ENCODE data around the gene GULP1. TPM values are rescaled to one million over a fixed set of nuclear protein-coding genes. Genes with fewer than 3 reads are reported as not detected.

The GULP1 gene
- total and polyA plus RNA-seq, 10 of the 15 experiments (the other 5 are each of a cell fraction or from before 2014, with no cell fraction given): 0.02 to 1.3 (median 0.15) TPM; not detected in 5

DNA sequence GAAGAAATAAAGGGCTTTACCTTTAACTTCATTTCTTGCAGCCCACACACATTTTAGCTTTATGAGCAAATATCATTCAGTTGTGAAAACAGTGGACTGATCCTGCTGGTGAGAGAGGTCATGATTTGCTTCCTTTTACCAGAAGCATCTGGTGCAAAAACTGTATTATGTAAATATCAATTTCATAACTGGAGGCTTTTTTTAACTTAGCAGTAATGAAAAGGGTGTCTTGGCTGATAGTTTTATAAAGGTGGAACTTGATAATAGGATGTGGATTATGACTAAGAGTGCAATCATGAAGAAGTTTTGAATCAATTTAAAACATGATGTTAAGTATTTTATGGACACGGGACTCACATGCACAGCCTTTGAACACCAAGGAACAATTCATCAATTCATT, 304.4 kb downstream of the GULP1 start:
- Histone ChIP-seq H4K20me1 (ENCODE audit: control insufficient read depth, insufficient read depth) (no peaks in the 10 kb centered on the region), H3K79me2 (ENCODE audit: control insufficient read depth, insufficient read depth, low read length) (no peaks in the 10 kb centered on the region), H3K9ac (ENCODE audit: control insufficient read depth, insufficient read depth, low read length) (no peak overlapping the region), H2AFZ (ENCODE audit: control insufficient read depth, low read depth, low read length) (no peak overlapping the region), H3K9me3 (replicated peaks; ENCODE audit: control insufficient read depth, insufficient read depth, low read length) (no peaks in the 10 kb centered on the region), H3K4me1 (ENCODE audit: control insufficient read depth, insufficient read depth, low read length) (no peaks in the 10 kb centered on the region), H3K27me3 (replicated peaks in 1 of 2; ENCODE audit: control insufficient read depth in 2 of 2, insufficient read depth in 2 of 2, low read length in 1 of 2) (no peaks in the 10 kb centered on the region), H3K36me3 (ENCODE audit: control insufficient read depth in 2 of 2, insufficient read depth in 2 of 2, low read length in 1 of 2) (no peaks in the 10 kb centered on the region), H3K27ac (ENCODE audit: control insufficient read depth, insufficient read depth) (no peak overlapping the region), H3K4me2 (ENCODE audit: control insufficient read depth, insufficient read depth) (no peak overlapping the region), H3K4me3 (no peak overlapping the region)
- POLR2A ChIA-PET: no interaction called here
- DNase-seq (ENCODE audit: low read depth, low spot score) (no peak), FAIRE-seq (no peak), ATAC-seq (no peak)
- RAD21 ChIA-PET (ENCODE audit: unreplicated experiment): no interaction called here
- in situ Hi-C loops (cut with MboI) (no loop called here), intact Hi-C loops (cut with micrococcal nuclease; ENCODE audit: unreplicated experiment) (no loop called here)
- CTCF ChIA-PET: no interaction called here
- TF ChIP-seq NFYA (IDR thresholded peaks at IDR 0.05; ENCODE audit: borderline replicate concordance, low read depth, low read length): no peak
- BruUV-seq (replicated peaks): no TSS peak
- SMC1A ChIA-PET (ENCODE audit: uncharacterized antibody, unreplicated experiment): no interaction called here
- WGBS (ENCODE audit: insufficient coverage, insufficient replicate concordance, low lambda C conversion rate, missing lambda C conversion rate): 0% methylated on average over 1 of the region's 1 CpG

DNA sequence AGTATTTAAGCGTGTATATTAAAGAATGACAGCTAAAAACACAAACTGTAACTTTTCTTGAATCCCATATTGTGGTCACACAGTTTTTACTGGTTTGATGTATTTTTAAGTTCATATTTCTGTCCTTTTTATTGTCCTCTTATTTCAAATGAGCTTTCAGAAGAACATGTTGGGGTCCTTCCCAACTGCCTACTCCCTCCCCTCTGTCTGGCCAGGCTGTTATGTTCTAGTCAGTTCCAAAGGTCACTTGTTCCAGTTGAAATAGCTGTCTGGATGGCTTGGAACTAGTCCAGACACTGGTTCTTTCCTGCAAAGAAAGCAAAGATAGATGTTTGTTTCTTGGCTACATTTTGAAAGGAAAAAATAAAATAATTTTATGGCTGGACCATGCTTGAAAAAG, 306.9 kb downstream of the GULP1 start:
- intact Hi-C loops (cut with micrococcal nuclease; ENCODE audit: unreplicated experiment) (no loop called here), in situ Hi-C loops (cut with MboI) (no loop called here)
- H4K20me1 ChIP-seq (ENCODE audit: control insufficient read depth, insufficient read depth): no peaks in the 10 kb centered on the region
- no peak overlapping the region for H3K4me3 ChIP-seq
- no peak for ATAC-seq
- BruUV-seq (replicated peaks): no TSS peak
- no peaks in the 10 kb centered on the region for H3K9me3 ChIP-seq (replicated peaks; ENCODE audit: control insufficient read depth, insufficient read depth, low read length)
- 32% methylated on average over 1 of the region's 1 CpG for WGBS (ENCODE audit: insufficient coverage, insufficient replicate concordance, low lambda C conversion rate, missing lambda C conversion rate)
- no peak for FAIRE-seq
- ChIA-PET POLR2A (no interaction called here), RAD21 (ENCODE audit: unreplicated experiment) (no interaction called here), CTCF (no interaction called here), SMC1A (ENCODE audit: uncharacterized antibody, unreplicated experiment) (no interaction called here)
- no peaks in the 10 kb centered on the region for H3K27me3 ChIP-seq (replicated peaks in 1 of 2; ENCODE audit: control insufficient read depth in 2 of 2, insufficient read depth in 2 of 2, low read length in 1 of 2)
- no peak overlapping the region for H2AFZ ChIP-seq (ENCODE audit: control insufficient read depth, low read depth, low read length)
- H3K79me2 ChIP-seq (ENCODE audit: control insufficient read depth, insufficient read depth, low read length): no peaks in the 10 kb centered on the region
- H3K27ac ChIP-seq (ENCODE audit: control insufficient read depth, insufficient read depth): no peak overlapping the region
- H3K36me3 ChIP-seq (ENCODE audit: control insufficient read depth in 2 of 2, insufficient read depth in 2 of 2, low read length in 1 of 2): no peaks in the 10 kb centered on the region
- no peak overlapping the region for H3K9ac ChIP-seq (ENCODE audit: control insufficient read depth, insufficient read depth, low read length)
- no peaks in the 10 kb centered on the region for H3K4me1 ChIP-seq (ENCODE audit: control insufficient read depth, insufficient read depth, low read length)
- no peak for DNase-seq (ENCODE audit: low read depth, low spot score)
- H3K4me2 ChIP-seq (ENCODE audit: control insufficient read depth, insufficient read depth): no peak overlapping the region
- TF ChIP-seq, protein P1, sequence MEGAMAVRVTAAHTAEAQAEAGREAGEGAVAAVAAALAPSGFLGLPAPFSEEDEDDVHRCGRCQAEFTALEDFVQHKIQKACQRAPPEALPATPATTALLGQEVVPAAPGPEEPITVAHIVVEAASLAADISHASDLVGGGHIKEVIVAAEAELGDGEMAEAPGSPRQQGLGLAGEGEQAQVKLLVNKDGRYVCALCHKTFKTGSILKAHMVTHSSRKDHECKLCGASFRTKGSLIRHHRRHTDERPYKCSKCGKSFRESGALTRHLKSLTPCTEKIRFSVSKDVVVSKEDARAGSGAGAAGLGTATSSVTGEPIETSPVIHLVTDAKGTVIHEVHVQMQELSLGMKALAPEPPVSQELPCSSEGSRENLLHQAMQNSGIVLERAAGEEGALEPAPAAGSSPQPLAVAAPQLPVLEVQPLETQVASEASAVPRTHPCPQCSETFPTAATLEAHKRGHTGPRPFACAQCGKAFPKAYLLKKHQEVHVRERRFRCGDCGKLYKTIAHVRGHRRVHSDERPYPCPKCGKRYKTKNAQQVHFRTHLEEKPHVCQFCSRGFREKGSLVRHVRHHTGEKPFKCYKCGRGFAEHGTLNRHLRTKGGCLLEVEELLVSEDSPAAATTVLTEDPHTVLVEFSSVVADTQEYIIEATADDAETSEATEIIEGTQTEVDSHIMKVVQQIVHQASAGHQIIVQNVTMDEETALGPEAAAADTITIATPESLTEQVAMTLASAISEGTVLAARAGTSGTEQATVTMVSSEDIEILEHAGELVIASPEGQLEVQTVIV (IDR thresholded peaks at IDR 0.05; ENCODE audit: borderline replicate concordance, partially characterized antibody): no peak
- TF ChIP-seq NFIC (IDR thresholded peaks at IDR 0.05; ENCODE audit: low read depth, low read length) (no peak), MXI1 (IDR thresholded peaks at IDR 0.05; ENCODE audit: low read depth, low read length) (no peak), ZNF217 (IDR thresholded peaks at IDR 0.05) (no peak), ZNF622 (IDR thresholded peaks at IDR 0.05) (no peak), ZNF24 (IDR thresholded peaks at IDR 0.05) (no peak), PML (IDR thresholded peaks at IDR 0.05; ENCODE audit: low read length) (no peak), HDGF (IDR thresholded peaks at IDR 0.05) (no peak)
- TF ChIP-seq, protein P2, sequence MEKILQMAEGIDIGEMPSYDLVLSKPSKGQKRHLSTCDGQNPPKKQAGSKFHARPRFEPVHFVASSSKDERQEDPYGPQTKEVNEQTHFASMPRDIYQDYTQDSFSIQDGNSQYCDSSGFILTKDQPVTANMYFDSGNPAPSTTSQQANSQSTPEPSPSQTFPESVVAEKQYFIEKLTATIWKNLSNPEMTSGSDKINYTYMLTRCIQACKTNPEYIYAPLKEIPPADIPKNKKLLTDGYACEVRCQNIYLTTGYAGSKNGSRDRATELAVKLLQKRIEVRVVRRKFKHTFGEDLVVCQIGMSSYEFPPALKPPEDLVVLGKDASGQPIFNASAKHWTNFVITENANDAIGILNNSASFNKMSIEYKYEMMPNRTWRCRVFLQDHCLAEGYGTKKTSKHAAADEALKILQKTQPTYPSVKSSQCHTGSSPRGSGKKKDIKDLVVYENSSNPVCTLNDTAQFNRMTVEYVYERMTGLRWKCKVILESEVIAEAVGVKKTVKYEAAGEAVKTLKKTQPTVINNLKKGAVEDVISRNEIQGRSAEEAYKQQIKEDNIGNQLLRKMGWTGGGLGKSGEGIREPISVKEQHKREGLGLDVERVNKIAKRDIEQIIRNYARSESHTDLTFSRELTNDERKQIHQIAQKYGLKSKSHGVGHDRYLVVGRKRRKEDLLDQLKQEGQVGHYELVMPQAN (conservative IDR thresholded peaks at IDR 0.05): no peak
- TF ChIP-seq, protein P3, sequence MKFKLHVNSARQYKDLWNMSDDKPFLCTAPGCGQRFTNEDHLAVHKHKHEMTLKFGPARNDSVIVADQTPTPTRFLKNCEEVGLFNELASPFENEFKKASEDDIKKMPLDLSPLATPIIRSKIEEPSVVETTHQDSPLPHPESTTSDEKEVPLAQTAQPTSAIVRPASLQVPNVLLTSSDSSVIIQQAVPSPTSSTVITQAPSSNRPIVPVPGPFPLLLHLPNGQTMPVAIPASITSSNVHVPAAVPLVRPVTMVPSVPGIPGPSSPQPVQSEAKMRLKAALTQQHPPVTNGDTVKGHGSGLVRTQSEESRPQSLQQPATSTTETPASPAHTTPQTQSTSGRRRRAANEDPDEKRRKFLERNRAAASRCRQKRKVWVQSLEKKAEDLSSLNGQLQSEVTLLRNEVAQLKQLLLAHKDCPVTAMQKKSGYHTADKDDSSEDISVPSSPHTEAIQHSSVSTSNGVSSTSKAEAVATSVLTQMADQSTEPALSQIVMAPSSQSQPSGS (IDR thresholded peaks at IDR 0.05; ENCODE audit: low read length): no peak
- TF ChIP-seq, protein P4, sequence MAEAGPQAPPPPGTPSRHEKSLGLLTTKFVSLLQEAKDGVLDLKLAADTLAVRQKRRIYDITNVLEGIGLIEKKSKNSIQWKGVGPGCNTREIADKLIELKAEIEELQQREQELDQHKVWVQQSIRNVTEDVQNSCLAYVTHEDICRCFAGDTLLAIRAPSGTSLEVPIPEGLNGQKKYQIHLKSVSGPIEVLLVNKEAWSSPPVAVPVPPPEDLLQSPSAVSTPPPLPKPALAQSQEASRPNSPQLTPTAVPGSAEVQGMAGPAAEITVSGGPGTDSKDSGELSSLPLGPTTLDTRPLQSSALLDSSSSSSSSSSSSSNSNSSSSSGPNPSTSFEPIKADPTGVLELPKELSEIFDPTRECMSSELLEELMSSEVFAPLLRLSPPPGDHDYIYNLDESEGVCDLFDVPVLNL (IDR thresholded peaks at IDR 0.05; ENCODE audit: low read depth, low read length): no peak
